GM12878 (cell line): ENCODE data around the gene DDX20. TPM values are rescaled to one million over a fixed set of nuclear protein-coding genes. Genes with fewer than 3 reads are reported as not detected.

Experiments
- ATAC-seq: fragments of 200-7000 bp; cut with Tn5 transposase; 3 replicates; pipeline ENCODE4 v1.9.1; 2020; ENCODE audit warnings: mild to moderate bottlenecking, moderate library complexity
- BruUV-seq: library from RNA; stranded (reverse); fragments of 400-500 nt; replicated peaks from 2 replicates; lab custom pipeline; 2021; lab: Mats Ljungman, UMichigan
- CTCF ChIA-PET: fragments of 300-600 bp; sonication (Branson Sonifier 250); formaldehyde crosslinking; extraction: SDS; loops from one replicate; lab custom pipeline; 2021; ENCODE audit warnings: inconsistent platforms; lab: Yijun Ruan, JAX
- POLR2A ChIA-PET: fragments of 350-600 bp; formaldehyde crosslinking; extraction: SDS; loops from one replicate; lab custom pipeline; 2021; ENCODE audit warnings: inconsistent platforms; lab: Charles Lee
- RAD21 ChIA-PET: fragments of 300-600 bp; sonication (Branson Sonifier 250); formaldehyde crosslinking; loops from one replicate; lab custom pipeline; 2023; ENCODE audit warnings: antibody characterized with exemption; ENCODE audit not compliant: unreplicated experiment; lab: Charles Lee
- SMC1A ChIA-PET: fragments of 300-600 bp; sonication (Branson Sonifier 250); formaldehyde crosslinking; loops from one replicate; lab custom pipeline; 2023; ENCODE audit not compliant: unreplicated experiment, uncharacterized antibody; lab: Charles Lee
- DNase-seq: peaks from one replicate; pipeline ENCODE4 v3.0.0-alpha.2; 2011; ENCODE audit warnings: low read depth, low spot score
- FAIRE-seq: peaks from 3 replicates; lab custom pipeline; 2011; peaks lifted over from hg19 to GRCh38; lab: Jason Lieb, UNC
- H2AFZ ChIP-seq: 2 replicates; pipeline ENCODE4 v1.6.0; 2011; ENCODE audit warnings: low read depth, low read length, control low read depth; ENCODE audit not compliant: control insufficient read depth
- H3K27ac ChIP-seq: 2 replicates; pipeline ENCODE4 v1.5.1; 2011; ENCODE audit warnings: control low read depth; ENCODE audit not compliant: control insufficient read depth, insufficient read depth
- H3K27me3 ChIP-seq, 2 experiments: replicated peaks in 1 of 2; 2 replicates each; pipeline versions ENCODE4 v1.6.0 to v1.6.1; 2011; ENCODE audit warnings: low read length in 1 of 2; ENCODE audit not compliant: control insufficient read depth in 2 of 2, insufficient read depth in 2 of 2
- H3K36me3 ChIP-seq, 2 experiments: 2 replicates each; pipeline ENCODE4 v1.5.1; 2011; ENCODE audit warnings: low read length in 1 of 2; ENCODE audit not compliant: control insufficient read depth in 2 of 2, insufficient read depth in 2 of 2
- H3K4me1 ChIP-seq: 2 replicates; pipeline ENCODE4 v1.6.1; 2011; ENCODE audit warnings: mild to moderate bottlenecking, low read length, moderate library complexity, mixed read lengths; ENCODE audit not compliant: control insufficient read depth, insufficient read depth
- H3K4me2 ChIP-seq: 2 replicates; pipeline ENCODE4 v1.6.0; 2011; ENCODE audit warnings: control low read depth; ENCODE audit not compliant: control insufficient read depth, insufficient read depth
- H3K4me3 ChIP-seq: fragments of 200-600 bp; sonication (generic); 2 replicates; pipeline ENCODE4 v1.5.1; 2016
- H3K79me2 ChIP-seq: 2 replicates; pipeline ENCODE4 v1.6.0; 2011; ENCODE audit warnings: low read length; ENCODE audit not compliant: control insufficient read depth, insufficient read depth
- H3K9ac ChIP-seq: 2 replicates; pipeline ENCODE4 v1.8.0; 2011; ENCODE audit warnings: low read length, control low read depth, mixed read lengths; ENCODE audit not compliant: control insufficient read depth, insufficient read depth
- H3K9me3 ChIP-seq: replicated peaks from 3 replicates; pipeline ENCODE4 v1.5.1; 2011; ENCODE audit warnings: mild to moderate bottlenecking, low read length; ENCODE audit not compliant: control insufficient read depth, insufficient read depth
- H4K20me1 ChIP-seq: 2 replicates; pipeline ENCODE4 v1.6.0; 2011; ENCODE audit not compliant: control insufficient read depth, insufficient read depth
- CBX5 ChIP-seq: sonication (generic); IDR thresholded peaks from 2 replicates; pipeline ENCODE4 v1.6.1; 2016; ENCODE audit warnings: low read depth, moderate library complexity, mild to moderate bottlenecking, inconsistent platforms
- E2F8 ChIP-seq: fragments of 450-650 bp; IDR thresholded peaks from 2 replicates; pipeline ENCODE4 v1.6.1; 2018; ENCODE audit warnings: mild to moderate bottlenecking, low read depth, moderate library complexity; ENCODE audit not compliant: partially characterized antibody
- ELK1 ChIP-seq: IDR thresholded peaks from 2 replicates; pipeline ENCODE4 v1.6.1; 2012; ENCODE audit warnings: low read depth, low read length, improper control_type of control experiment
- ETV6 ChIP-seq, 2 experiments: fragments of 450-650 bp in 1 of 2; IDR thresholded peaks in 1 of 2; conservative IDR thresholded peaks in 1 of 2; 2 replicates each; pipeline ENCODE4 v1.6.1; 2014; ENCODE audit warnings: antibody characterized with exemption in 1 of 2, borderline replicate concordance in 1 of 2, low read depth in 1 of 2, mild to moderate bottlenecking in 1 of 2, moderate library complexity in 1 of 2
- GABPA ChIP-seq: IDR thresholded peaks from 2 replicates; pipeline ENCODE4 v1.6.1; 2014; ENCODE audit warnings: antibody characterized with exemption, low read depth, mild to moderate bottlenecking, inconsistent platforms
- HDAC2 ChIP-seq: fragments of 200-600 bp; sonication (generic); IDR thresholded peaks from 2 replicates; pipeline ENCODE4 v1.6.1; 2017
- HDGF ChIP-seq: fragments of 450-650 bp; IDR thresholded peaks from 2 replicates; pipeline ENCODE4 v1.6.1; 2016; ENCODE audit warnings: antibody characterized with exemption
- JUNB ChIP-seq: IDR thresholded peaks from 2 replicates; pipeline ENCODE4 v1.6.1; 2016; ENCODE audit warnings: antibody characterized with exemption, mild to moderate bottlenecking
- LARP7 ChIP-seq: fragments of 450-650 bp; IDR thresholded peaks from 2 replicates; pipeline ENCODE4 v1.6.1; 2017; ENCODE audit warnings: mild to moderate bottlenecking
- MXI1 ChIP-seq: fragments of 150-350 bp; IDR thresholded peaks from 2 replicates; pipeline ENCODE4 v1.6.1; 2011; ENCODE audit warnings: low read depth, mild to moderate bottlenecking, inconsistent platforms, low read length, improper control_type of control experiment
- NR2C2 ChIP-seq: IDR thresholded peaks from 2 replicates; pipeline ENCODE4 v1.6.1; 2011; ENCODE audit warnings: borderline replicate concordance, low read depth; ENCODE audit not compliant: control insufficient read depth, insufficient read length
- NRF1 ChIP-seq: conservative IDR thresholded peaks from 2 replicates; pipeline ENCODE4 v1.6.1; 2011; ENCODE audit warnings: mild to moderate bottlenecking, low read depth, low read length, improper control_type of control experiment
- POU2F2 ChIP-seq: IDR thresholded peaks from 3 replicates; pipeline ENCODE4 v1.6.1; 2011; ENCODE audit warnings: low read depth, mild to moderate bottlenecking, low read length, borderline replicate concordance
- SMAD5 ChIP-seq: IDR thresholded peaks from 2 replicates; pipeline ENCODE4 v1.6.1; 2016; ENCODE audit warnings: antibody characterized with exemption, low read depth
- SREBF1 ChIP-seq: IDR thresholded peaks from 2 replicates; pipeline ENCODE4 v1.6.1; 2012; ENCODE audit warnings: mild to moderate bottlenecking, low read length
- TBL1XR1 ChIP-seq: IDR thresholded peaks from 2 replicates; pipeline ENCODE4 v1.6.1; 2012; ENCODE audit warnings: low read depth, low read length, improper control_type of control experiment
- whole genome bisulfite sequencing: methylation state at CpG from one replicate; pipeline ENCODE4 v1.1.6; 2016; ENCODE audit warnings: low lambda C conversion rate; ENCODE audit not compliant: insufficient replicate concordance, insufficient coverage; ENCODE audit errors: missing lambda C conversion rate; 5-methylcytosine and 5-hydroxymethylcytosine counted together
- in situ Hi-C: fragments of 300-500 bp; cut with MboI; formaldehyde crosslinking; loops from 9 replicates; pipeline ENCODE4 v1.14.3; 2018; ENCODE audit warnings: mixed read lengths
- intact Hi-C: fragments of 100-400 bp; cut with micrococcal nuclease; formaldehyde crosslinking; loops from one replicate; pipeline ENCODE4 v1.14.2; 2022; ENCODE audit not compliant: unreplicated experiment
- polyA plus RNA-seq, 11 experiments: library from polyadenylated mRNA; depleted of rRNA in 4 of 11; unstranded in 6 of 11; stranded (reverse) in 5 of 11; fragments of >200 nt; fragmentation: Nextera tagmentation in 4 of 11; fragmentation: Illumina TruSeq in 1 of 11; extraction: Ambion mirVana in 4 of 11; extraction: Trizol in 1 of 11; gene quantifications; 1 replicate in 1 of 11; 2 replicates in 10 of 11; pipeline versions ENCODE4 v1.2.1 to v1.2.3, GENCODE V29; 2011 to 2016; ENCODE audit warnings: inconsistent platforms in 2 of 11, missing spikeins in 2 of 11, low read depth in 1 of 11
- total RNA-seq, 4 experiments: library from RNA; depleted of rRNA in 3 of 4; stranded (reverse); fragments of >200 nt in 3 of 4; fragmentation: Illumina TruSeq in 1 of 4; extraction: Trizol in 1 of 4; gene quantifications; 2 replicates each; pipeline versions ENCODE4 v1.2.1 to v1.2.3, GENCODE V29; 2013 to 2021
- TF ChIP-seq, protein P1 (sequence below): IDR thresholded peaks from 2 replicates; pipeline ENCODE4 v1.6.1; 2012; ENCODE audit warnings: low read depth, low read length, improper control_type of control experiment
- TF ChIP-seq, protein P2 (sequence below): fragments of 150-350 bp; IDR thresholded peaks from 2 replicates; pipeline ENCODE4 v1.6.1; 2016; ENCODE audit warnings: low read depth, low read length

The DDX20 gene
- total and polyA plus RNA-seq, 10 of the 15 experiments (the other 5 are each of a cell fraction or from before 2014, with no cell fraction given): 7.2 to 30.6 (median 25.1) TPM

DNA sequence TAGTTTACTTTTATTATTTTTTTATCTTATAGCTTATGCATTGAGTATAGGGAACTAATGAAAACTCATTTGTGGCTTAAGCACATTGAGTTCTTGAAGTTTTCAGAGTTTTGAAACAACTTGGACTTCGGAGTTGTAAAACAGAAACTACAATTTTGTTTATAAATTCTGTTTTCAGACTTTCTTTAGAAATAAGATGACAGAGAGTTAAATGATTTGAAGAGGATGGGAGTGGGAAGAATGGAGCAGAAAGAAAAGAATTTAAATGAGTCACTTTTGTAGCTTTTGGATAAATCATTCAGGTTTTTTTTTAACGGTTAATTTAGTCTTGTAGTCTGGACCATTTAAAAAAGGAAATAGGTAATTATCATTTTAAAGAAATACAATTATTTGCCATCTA is 48.8 kb upstream of the DDX20 start:
- Histone ChIP-seq H3K36me3 (peaks cover 5 to 33% of the 10 kb centered on the region in 2 experiments), H3K4me3 (no peak overlapping the region), H3K4me1 (peaks cover 3% of the 10 kb centered on the region; the same call in 1 of the 2 replicates), H3K79me2 (peaks cover 3% of the 10 kb centered on the region; the same call in 1 of the 2 replicates), H3K9ac (no peak overlapping the region), H3K27ac (peak overlapping the region; percentile 5; the same call in 1 of the 2 replicates), H3K4me2 (0 out of 2 replicates have a peak overlapping the region, but pooled peaks have one; percentile 30), H4K20me1 (no peaks in the 10 kb centered on the region), H3K9me3 (no peaks in the 10 kb centered on the region), H2AFZ (no peak overlapping the region), H3K27me3 (no peaks in the 10 kb centered on the region)
- ChIA-PET SMC1A (interaction anchor here (0.8 to 1.8 kb wide), 6 partner anchors 8 to 225 kb away, joined by 3 to 5 read pairs (median 4); no protein-coding TSS in a partner anchor), CTCF (interaction anchor here (1.0 to 11.3 kb wide), 5 partner anchors 7 to 226 kb away, joined by 3 to 101 read pairs (median 4); no protein-coding TSS in a partner anchor), POLR2A (no interaction called here), RAD21 (interaction anchor here (1.0 kb wide), 1 partner anchor 48 kb away, joined by 3 read pairs; no protein-coding TSS in a partner anchor)
- FAIRE-seq: no peak
- DNase-seq: no peak
- in situ Hi-C loops (no loop called here), intact Hi-C loops (no loop called here)
- no peak for ATAC-seq
- WGBS: 73% methylated on average over 2 of the region's 2 CpGs
- TF ChIP-seq HDGF (no peak), MXI1 (no peak), E2F8 (no peak), LARP7 (no peak), ELK1 (no peak), HDAC2 (no peak), ETV6 (conservative IDR thresholded peaks at IDR 0.05 in 1 of 2, IDR thresholded peaks at IDR 0.05 in 1 of 2; ENCODE audit: borderline replicate concordance in 1 of 2, low read depth in 1 of 2) (no peak), SMAD5 (no peak), JUNB (no peak), CBX5 (no peak), POU2F2 (no peak), NRF1 (no peak), NR2C2 (no peak), TBL1XR1 (no peak), GABPA (no peak), SREBF1 (no peak)
- TF ChIP-seq, protein P1, sequence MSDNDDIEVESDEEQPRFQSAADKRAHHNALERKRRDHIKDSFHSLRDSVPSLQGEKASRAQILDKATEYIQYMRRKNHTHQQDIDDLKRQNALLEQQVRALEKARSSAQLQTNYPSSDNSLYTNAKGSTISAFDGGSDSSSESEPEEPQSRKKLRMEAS: no peak
- TF ChIP-seq, protein P2, sequence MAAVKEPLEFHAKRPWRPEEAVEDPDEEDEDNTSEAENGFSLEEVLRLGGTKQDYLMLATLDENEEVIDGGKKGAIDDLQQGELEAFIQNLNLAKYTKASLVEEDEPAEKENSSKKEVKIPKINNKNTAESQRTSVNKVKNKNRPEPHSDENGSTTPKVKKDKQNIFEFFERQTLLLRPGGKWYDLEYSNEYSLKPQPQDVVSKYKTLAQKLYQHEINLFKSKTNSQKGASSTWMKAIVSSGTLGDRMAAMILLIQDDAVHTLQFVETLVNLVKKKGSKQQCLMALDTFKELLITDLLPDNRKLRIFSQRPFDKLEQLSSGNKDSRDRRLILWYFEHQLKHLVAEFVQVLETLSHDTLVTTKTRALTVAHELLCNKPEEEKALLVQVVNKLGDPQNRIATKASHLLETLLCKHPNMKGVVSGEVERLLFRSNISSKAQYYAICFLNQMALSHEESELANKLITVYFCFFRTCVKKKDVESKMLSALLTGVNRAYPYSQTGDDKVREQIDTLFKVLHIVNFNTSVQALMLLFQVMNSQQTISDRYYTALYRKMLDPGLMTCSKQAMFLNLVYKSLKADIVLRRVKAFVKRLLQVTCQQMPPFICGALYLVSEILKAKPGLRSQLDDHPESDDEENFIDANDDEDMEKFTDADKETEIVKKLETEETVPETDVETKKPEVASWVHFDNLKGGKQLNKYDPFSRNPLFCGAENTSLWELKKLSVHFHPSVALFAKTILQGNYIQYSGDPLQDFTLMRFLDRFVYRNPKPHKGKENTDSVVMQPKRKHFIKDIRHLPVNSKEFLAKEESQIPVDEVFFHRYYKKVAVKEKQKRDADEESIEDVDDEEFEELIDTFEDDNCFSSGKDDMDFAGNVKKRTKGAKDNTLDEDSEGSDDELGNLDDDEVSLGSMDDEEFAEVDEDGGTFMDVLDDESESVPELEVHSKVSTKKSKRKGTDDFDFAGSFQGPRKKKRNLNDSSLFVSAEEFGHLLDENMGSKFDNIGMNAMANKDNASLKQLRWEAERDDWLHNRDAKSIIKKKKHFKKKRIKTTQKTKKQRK: no peak
- no TSS peak for BruUV-seq
